Fibroblast of mammary gland (primary cell): ENCODE data around the gene RASA3.

ENCODE experiments used
- DNase-seq: peaks from one replicate; pipeline ENCODE4 v3.0.0-alpha.2; 2010; ENCODE audit warnings: low read depth
- H3K4me3 ChIP-seq: 2 replicates; pipeline ENCODE4 v1.5.1; 2011; ENCODE audit warnings: low read depth, mild to moderate bottlenecking, low read length, moderate library complexity; ENCODE audit not compliant: control insufficient read depth
- TF ChIP-seq, protein P1 (sequence below): conservative IDR thresholded peaks from 2 replicates; pipeline ENCODE4 v1.5.1; 2011; ENCODE audit warnings: low read depth, low read length, inconsistent platforms; ENCODE audit not compliant: control insufficient read depth, insufficient read depth

Gene RASA3

GRCh38 chr13:113937073-113937472 is 195.3 kb downstream of the RASA3 start:
- no peak overlapping the region for H3K4me3 ChIP-seq
- DNase-seq: no peak
- TF ChIP-seq, protein P1, sequence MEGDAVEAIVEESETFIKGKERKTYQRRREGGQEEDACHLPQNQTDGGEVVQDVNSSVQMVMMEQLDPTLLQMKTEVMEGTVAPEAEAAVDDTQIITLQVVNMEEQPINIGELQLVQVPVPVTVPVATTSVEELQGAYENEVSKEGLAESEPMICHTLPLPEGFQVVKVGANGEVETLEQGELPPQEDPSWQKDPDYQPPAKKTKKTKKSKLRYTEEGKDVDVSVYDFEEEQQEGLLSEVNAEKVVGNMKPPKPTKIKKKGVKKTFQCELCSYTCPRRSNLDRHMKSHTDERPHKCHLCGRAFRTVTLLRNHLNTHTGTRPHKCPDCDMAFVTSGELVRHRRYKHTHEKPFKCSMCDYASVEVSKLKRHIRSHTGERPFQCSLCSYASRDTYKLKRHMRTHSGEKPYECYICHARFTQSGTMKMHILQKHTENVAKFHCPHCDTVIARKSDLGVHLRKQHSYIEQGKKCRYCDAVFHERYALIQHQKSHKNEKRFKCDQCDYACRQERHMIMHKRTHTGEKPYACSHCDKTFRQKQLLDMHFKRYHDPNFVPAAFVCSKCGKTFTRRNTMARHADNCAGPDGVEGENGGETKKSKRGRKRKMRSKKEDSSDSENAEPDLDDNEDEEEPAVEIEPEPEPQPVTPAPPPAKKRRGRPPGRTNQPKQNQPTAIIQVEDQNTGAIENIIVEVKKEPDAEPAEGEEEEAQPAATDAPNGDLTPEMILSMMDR: no peak

DNA sequence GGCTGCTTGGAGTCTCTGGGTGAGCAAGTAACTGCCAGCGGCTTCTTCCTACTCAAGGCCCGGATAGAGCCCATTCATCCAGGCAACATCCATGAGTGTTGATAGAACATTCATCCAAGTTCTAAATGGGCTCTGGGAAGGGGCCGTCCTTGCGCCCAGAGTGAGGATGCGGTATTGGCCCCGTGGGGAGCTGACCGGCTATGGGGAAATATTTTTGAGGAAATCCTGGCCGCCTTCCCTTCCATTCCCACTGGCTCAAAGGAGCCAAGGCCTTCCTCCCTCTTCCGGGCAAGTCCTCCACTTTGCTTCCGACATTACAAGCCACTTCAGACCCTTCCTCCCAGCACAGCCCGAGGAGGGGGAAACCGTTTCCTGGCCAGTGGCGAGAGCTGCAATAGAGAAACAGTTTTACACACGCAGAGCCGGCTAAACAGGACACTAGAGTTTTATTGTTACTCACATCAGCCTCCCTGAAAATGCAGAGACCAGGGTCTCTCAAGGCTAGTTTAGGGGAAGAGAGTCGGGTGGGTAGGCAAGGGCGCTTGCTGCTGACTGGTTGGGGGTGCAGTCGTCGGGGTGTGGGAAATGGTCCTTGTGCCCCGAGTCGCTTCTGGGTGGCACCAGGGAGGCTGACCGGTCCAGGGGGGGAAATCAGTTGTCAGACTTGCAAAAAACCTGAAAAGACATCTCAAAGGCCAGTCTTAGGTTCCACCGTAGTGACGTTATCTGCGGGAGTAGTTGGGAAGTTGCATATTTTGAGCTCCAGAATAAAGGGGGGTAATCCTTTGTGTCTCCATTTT is 196.1 kb downstream of the RASA3 start:
- DNase-seq: no peak
- TF ChIP-seq, protein P1: no peak

DNA sequence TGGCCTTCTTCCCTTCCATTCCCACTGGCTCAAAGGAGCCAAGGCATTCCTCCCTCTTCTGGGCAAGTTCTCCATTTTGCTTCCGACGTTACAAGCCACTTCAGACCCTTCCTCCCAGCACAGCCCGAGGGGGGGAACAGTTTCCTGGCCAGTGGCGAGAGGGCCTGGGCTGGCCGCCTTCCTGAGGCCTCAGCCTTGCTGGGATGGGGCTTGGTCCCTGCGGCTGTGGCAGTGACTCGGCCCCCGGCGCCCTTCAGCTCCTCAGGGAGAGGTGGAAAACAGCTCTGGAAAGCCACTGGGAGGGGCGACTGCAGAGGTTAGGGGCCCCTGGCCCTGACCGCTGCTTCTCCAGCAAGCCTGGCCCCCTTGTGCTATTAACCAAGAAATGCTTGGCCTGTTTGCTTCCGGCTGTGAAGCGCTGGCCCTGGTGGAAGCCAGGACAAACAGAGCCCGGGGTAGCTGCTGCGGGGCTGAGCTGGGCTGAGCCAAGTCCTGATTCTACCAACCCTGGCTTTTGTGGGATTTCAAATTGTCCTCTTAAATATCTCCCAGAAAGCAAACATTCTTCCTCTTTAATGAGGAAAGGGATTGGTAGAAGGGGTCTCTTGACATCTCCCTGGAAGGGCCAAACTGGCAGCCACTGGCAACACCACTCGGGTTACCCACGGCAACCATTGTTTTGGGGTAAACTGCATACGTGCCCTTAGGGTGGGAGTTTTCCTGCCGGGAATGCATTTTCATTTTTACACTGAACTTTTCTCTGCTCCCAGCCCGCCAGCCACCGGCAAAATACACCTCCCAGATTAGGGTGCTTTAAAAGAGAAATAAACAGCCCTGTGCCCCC is 197.2 kb downstream of the RASA3 start:
- DNase-seq: no peak
- no peak overlapping the region for H3K4me3 ChIP-seq
- TF ChIP-seq, protein P1: no peak

More for the DNA sequence above, 196.1 kb downstream of the RASA3 start:
- H3K4me3 ChIP-seq: no peak overlapping the region

GRCh38 chr13:113934576-113934975 is 197.8 kb downstream of the RASA3 start:
- TF ChIP-seq, protein P1: no peak
- DNase-seq: no peak
- H3K4me3 ChIP-seq: no peak overlapping the region

DNA sequence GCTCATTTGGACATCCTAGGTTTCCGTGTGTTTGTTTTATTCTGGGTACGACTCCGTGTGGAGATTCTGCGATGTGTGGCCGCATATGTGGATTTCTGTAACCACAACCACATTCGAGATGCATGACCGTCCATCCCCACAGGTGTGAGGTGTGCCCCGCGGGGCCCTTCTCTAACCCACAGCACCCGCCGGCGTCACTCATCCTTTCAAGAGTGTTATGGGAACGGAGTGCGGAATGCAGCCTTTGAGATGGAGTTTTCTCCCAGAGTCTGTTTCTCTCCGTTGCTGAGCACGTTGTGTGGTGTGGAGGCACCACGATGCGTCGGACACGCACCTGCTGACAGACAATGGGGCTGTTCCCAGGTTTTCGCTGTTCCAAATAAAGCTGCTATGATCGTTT is 198.5 kb downstream of the RASA3 start:
- H3K4me3 ChIP-seq: no peak overlapping the region
- TF ChIP-seq, protein P1: no peak
- no peak for DNase-seq

DNA sequence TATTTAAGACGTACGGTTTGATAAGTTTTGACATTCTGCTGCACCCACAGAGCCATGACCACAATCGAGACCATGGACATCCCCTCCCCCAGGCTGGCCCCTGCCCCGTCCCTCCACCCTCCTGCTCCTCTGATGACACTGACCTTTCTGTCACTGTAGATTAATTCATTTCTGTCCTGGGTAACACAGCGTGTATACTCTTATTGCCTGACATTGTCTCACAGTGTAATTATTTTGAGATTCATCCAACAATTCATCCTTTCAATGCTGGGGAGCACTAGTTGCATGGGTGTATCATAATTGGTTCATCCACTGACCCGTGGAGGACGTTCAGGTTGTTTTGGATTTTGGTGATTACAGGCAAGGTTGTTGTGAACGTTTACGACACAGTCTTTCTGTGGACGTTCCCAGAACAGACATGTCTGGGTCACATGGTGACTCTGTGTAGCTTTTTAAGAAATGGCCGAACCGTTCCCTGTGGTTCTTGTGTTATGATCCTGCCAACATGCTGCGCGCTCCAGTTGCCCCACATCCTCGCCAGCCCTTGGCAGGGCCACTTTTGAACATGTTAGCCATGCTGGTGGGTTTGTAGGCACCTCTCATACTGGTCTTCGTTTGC is 200.5 kb downstream of the RASA3 start:
- DNase-seq: no peak
- TF ChIP-seq, protein P1: no peak
- H3K4me3 ChIP-seq: no peak overlapping the region
